Neutrophil (primary cell): ENCODE measurements around the gene PDGFC.

Experiments used
- H3K27ac ChIP-seq: fragments of 200-600 bp; sonication (generic); 2 replicates; pipeline ENCODE4 v1.5.1; 2016; ENCODE audit warnings: mild to moderate bottlenecking, moderate library complexity
- H3K27me3 ChIP-seq: fragments of 200-600 bp; sonication (generic); 2 replicates; pipeline ENCODE4 v1.6.0; 2016; ENCODE audit warnings: mild to moderate bottlenecking
- H3K36me3 ChIP-seq: fragments of 200-600 bp; sonication (generic); 2 replicates; pipeline ENCODE4 v1.5.1; 2017
- H3K4me1 ChIP-seq, 2 experiments: fragments of 200-600 bp in 1 of 2; sonication (generic) in 1 of 2; 1 replicate in 1 of 2; 2 replicates in 1 of 2; pipeline versions ENCODE4 v1.5.1 to v1.6.1; 2013 to 2016; ENCODE audit warnings: low read depth in 1 of 2, low read length in 1 of 2, mild to moderate bottlenecking in 1 of 2, moderate library complexity in 1 of 2; ENCODE audit not compliant: control insufficient read depth in 1 of 2, insufficient read depth in 1 of 2
- H3K4me3 ChIP-seq, 2 experiments: fragments of 200-600 bp in 1 of 2; sonication (generic) in 1 of 2; 1 replicate in 1 of 2; 2 replicates in 1 of 2; pipeline ENCODE4 v1.5.1; 2013 to 2016; ENCODE audit warnings: low read depth in 1 of 2, low read length in 1 of 2, mild to moderate bottlenecking in 1 of 2, moderate library complexity in 1 of 2
- H3K9me3 ChIP-seq: fragments of 200-600 bp; sonication (generic); 2 replicates; pipeline ENCODE4 v1.5.1; 2016
- TF ChIP-seq, protein P1 (sequence below): fragments of 200-600 bp; sonication (generic); IDR thresholded peaks from 2 replicates; pipeline ENCODE4 v1.5.1; 2016; ENCODE audit warnings: antibody characterized with exemption

The PDGFC gene

DNA sequence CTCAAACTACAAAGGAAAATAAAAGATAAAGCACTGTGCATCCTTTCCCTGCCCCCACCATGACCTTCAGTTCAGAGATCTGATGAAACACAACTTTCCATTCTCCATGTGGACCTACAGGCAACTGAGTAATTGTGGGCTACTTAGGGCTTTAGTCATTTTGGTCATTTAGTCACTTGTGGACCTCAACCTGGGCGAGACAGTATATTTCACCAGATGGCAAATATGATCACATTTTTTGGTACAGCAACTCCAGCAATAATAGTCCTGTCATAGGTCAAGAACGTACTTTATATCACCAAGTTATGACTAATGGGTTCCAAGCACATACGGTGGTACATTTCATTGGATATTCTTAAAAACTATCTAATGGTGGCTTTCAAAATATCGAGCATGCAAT, 141.2 kb downstream of the PDGFC start:
- Histone ChIP-seq H3K4me3 (no peak overlapping the region), H3K27me3 (no peaks in the 10 kb centered on the region), H3K27ac (no peak overlapping the region), H3K36me3 (no peaks in the 10 kb centered on the region), H3K4me1 (peaks cover 0 to 9% of the 10 kb centered on the region in 2 experiments), H3K9me3 (no peaks in the 10 kb centered on the region)
- TF ChIP-seq, protein P1, sequence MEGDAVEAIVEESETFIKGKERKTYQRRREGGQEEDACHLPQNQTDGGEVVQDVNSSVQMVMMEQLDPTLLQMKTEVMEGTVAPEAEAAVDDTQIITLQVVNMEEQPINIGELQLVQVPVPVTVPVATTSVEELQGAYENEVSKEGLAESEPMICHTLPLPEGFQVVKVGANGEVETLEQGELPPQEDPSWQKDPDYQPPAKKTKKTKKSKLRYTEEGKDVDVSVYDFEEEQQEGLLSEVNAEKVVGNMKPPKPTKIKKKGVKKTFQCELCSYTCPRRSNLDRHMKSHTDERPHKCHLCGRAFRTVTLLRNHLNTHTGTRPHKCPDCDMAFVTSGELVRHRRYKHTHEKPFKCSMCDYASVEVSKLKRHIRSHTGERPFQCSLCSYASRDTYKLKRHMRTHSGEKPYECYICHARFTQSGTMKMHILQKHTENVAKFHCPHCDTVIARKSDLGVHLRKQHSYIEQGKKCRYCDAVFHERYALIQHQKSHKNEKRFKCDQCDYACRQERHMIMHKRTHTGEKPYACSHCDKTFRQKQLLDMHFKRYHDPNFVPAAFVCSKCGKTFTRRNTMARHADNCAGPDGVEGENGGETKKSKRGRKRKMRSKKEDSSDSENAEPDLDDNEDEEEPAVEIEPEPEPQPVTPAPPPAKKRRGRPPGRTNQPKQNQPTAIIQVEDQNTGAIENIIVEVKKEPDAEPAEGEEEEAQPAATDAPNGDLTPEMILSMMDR, result no peak

GRCh38 chr4:156829201-156829873, 142.3 kb downstream of the PDGFC start:
- Histone ChIP-seq H3K4me1 (peaks cover 0 to 9% of the 10 kb centered on the region in 2 experiments), H3K27me3 (no peaks in the 10 kb centered on the region), H3K4me3 (no peak overlapping the region), H3K9me3 (no peaks in the 10 kb centered on the region), H3K27ac (no peak overlapping the region), H3K36me3 (no peaks in the 10 kb centered on the region)
- TF ChIP-seq, protein P1, result no peak

DNA sequence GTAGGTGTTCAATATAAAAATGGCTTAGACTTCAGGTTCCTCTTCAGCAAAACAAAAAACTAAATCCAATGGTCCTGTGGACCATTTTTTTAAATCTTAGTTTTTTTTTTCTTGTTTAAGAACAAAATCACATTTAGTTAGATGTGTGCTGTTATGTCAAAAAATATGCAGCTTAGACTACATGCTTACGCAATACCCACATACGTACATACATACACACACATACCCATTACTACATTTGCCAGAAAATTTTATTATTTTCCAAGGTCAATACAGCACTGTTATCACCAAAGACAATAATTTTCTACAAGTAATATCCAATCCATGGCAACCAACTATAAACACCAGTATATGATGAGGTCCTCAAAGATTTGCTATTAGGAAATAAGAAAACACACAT, 144.1 kb downstream of the PDGFC start:
- Histone ChIP-seq H3K27me3 (no peaks in the 10 kb centered on the region), H3K9me3 (no peaks in the 10 kb centered on the region), H3K36me3 (no peaks in the 10 kb centered on the region), H3K4me3 (no peak overlapping the region), H3K27ac (no peak overlapping the region), H3K4me1 (peaks cover 0 to 9% of the 10 kb centered on the region in 2 experiments)
- TF ChIP-seq, protein P1, result no peak

DNA sequence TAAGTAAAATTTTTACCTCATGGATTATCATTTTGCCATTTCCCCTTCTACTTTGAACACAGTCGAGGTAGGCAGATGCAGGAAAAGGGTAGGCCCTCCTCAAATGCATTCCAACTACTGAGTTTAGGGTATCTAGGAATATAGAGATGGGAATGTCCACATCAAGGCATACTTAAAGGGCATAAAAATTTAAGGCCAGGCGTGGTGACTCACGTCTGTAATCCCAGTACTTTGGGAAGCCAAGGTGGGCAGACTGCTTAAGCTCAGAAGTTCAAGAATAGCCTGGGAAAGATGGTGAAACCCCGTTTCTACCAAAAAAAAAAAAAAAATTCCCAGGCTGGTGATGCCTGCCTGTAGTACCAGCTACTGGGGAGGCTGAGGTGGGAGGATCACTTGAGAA, 146.5 kb downstream of the PDGFC start:
- Histone ChIP-seq H3K36me3 (no peaks in the 10 kb centered on the region), H3K27ac (no peak overlapping the region), H3K4me1 (peaks cover 0 to 9% of the 10 kb centered on the region in 2 experiments), H3K9me3 (no peaks in the 10 kb centered on the region), H3K4me3 (no peak overlapping the region), H3K27me3 (no peaks in the 10 kb centered on the region)
- TF ChIP-seq, protein P1, result no peak

GRCh38 chr4:156824451-156825060, 147.0 kb downstream of the PDGFC start:
- H3K27me3 ChIP-seq, result no peaks in the 10 kb centered on the region
- peaks cover 0 to 9% of the 10 kb centered on the region in 2 experiments for H3K4me1 ChIP-seq
- H3K36me3 ChIP-seq, result no peaks in the 10 kb centered on the region
- H3K27ac ChIP-seq, result no peak overlapping the region
- TF ChIP-seq, protein P1, result no peak
- no peak overlapping the region for H3K4me3 ChIP-seq
- no peaks in the 10 kb centered on the region for H3K9me3 ChIP-seq
